ENCODE data around the gene SLC44A1. TPM values are rescaled to one million over a fixed set of nuclear protein-coding genes. Genes with fewer than 3 reads are reported as not detected.
A peak's percentile ranks its signal among the peaks of the same experiment; 100 is the strongest.

SLC44A1 gene
- polyA plus RNA-seq (2012; rRNA removed) = 4.5 and 5.9 TPM in 2 replicates
- polyA plus RNA-seq (2012; cell fraction: cytosol; rRNA removed) = 8.5 and 11.2 TPM in 2 replicates
- polyA plus RNA-seq (2012; cell fraction: nucleus; rRNA removed) = 1.6 and 3.9 TPM in 2 replicates

GRCh38 chr9:105244003-105244733, at the start of gene SLC44A1:
Gene SLC44A1 (plus strand): TSS chr9:105244651. CDS start chr9:105244869, 218 bp downstream.
- peak within 1 kb of the TSS; percentile 88 to 90 for H3K4me3 ChIP-seq (ENCODE audit: low read depth in 2 of 2, low read length in 1 of 2)
- H3K9me3 ChIP-seq = no peaks in the 10 kb centered on the region
- ChIA-PET CTCF (interaction anchor here (0.9 to 3.3 kb wide), 10 partner anchors 10 to 383 kb away, joined by 3 to 16 read pairs (median 3); no protein-coding TSS in a partner anchor), POLR2A (interaction anchor here (0.6 to 1.5 kb wide), 5 partner anchors 10 to 85 kb away, joined by 3 to 4 read pairs (median 4); no protein-coding TSS in a partner anchor)
- peak within 1 kb of the TSS; percentile 97 for H3K4me2 ChIP-seq
- H2AFZ ChIP-seq (ENCODE audit: low read depth) = peak within 1 kb of the TSS; percentile 94
- peak within 1 kb of the TSS; percentile 68 for H3K9ac ChIP-seq
- no peaks in the 10 kb centered on the region for H3K36me3 ChIP-seq (replicated peaks in 1 of 2; ENCODE audit: control insufficient read depth in 1 of 2, insufficient read depth in 2 of 2, low read length in 1 of 2)
- H3F3A ChIP-seq (replicated peaks; ENCODE audit: insufficient read depth) = peaks cover 18% of the 10 kb centered on the region
- peaks cover 3 to 11% of the 10 kb centered on the region in 2 experiments; a peak in 3 of 4 replicates for H3K4me1 ChIP-seq (ENCODE audit: control insufficient read depth in 1 of 2, insufficient read depth in 2 of 2, low read depth in 1 of 2, low read length in 1 of 2)
- peak; percentile 94 for DNase-seq
- no peaks in the 10 kb centered on the region for H3K27me3 ChIP-seq (ENCODE audit: insufficient read depth)
- WGBS (ENCODE audit: low lambda C conversion rate) = 29% methylated on average over 9 of the region's 63 CpGs
- no peaks in the 10 kb centered on the region for H3K9me2 ChIP-seq
- no peaks in the 10 kb centered on the region for H4K20me1 ChIP-seq (ENCODE audit: insufficient read depth)
- H3K79me2 ChIP-seq (ENCODE audit: insufficient read depth) = peaks cover 18% of the 10 kb centered on the region; the same call in 1 of the 2 replicates
- peak within 1 kb of the TSS; percentile 66 to 79 for H3K27ac ChIP-seq (ENCODE audit: low read depth in 2 of 2, low read length in 1 of 2)
- TF ChIP-seq EP300 (IDR thresholded peaks at IDR 0.05; ENCODE audit: borderline replicate concordance in 1 of 2, low read depth in 1 of 2, low read length in 1 of 2) (peak; percentile 19 to 64; a peak in 2 of 4 replicates), MXI1 (IDR thresholded peaks at IDR 0.05; ENCODE audit: low read depth, low read length) (peak; percentile 80), FOSL2 (IDR thresholded peaks at IDR 0.05; ENCODE audit: borderline replicate concordance, low read depth) (no peak), NFIC (IDR thresholded peaks at IDR 0.05; ENCODE audit: borderline replicate concordance) (peak; percentile 75; the same call in 1 of the 2 replicates), MEF2A (IDR thresholded peaks at IDR 0.05; ENCODE audit: borderline replicate concordance, low read depth) (peak; percentile 25; the same call in 1 of the 2 replicates), SMC3 (IDR thresholded peaks at IDR 0.05; ENCODE audit: low read depth, low read length) (no peak), POLR2AphosphoS5 (IDR thresholded peaks at IDR 0.05; ENCODE audit: low read depth, low read length) (peak; percentile 66; the same call in 1 of the 2 replicates), ELF1 (IDR thresholded peaks at IDR 0.05) (no peak; the same call in 1 of the 2 replicates), RCOR1 (IDR thresholded peaks at IDR 0.05; ENCODE audit: low read length) (peak; percentile 62; the same call in 1 of the 2 replicates), SIN3A (IDR thresholded peaks at IDR 0.05; ENCODE audit: borderline replicate concordance, low read depth, low read length) (peak; percentile 84; the same call in 1 of the 2 replicates), RFX5 (IDR thresholded peaks at IDR 0.05; ENCODE audit: low read length) (no peak), EZH2phosphoT487 (IDR thresholded peaks at IDR 0.05; ENCODE audit: borderline replicate concordance, low read depth) (no peak), FOXM1 (IDR thresholded peaks at IDR 0.05; ENCODE audit: low read depth) (no peak), CTCF (IDR thresholded peaks at IDR 0.05) (no peak), TCF12 (IDR thresholded peaks at IDR 0.05) (peak; percentile 52), GABPA (IDR thresholded peaks at IDR 0.05; ENCODE audit: low read depth) (peak; percentile 75), TAF1 (IDR thresholded peaks at IDR 0.05; ENCODE audit: borderline replicate concordance, low read depth, low read length) (peak; percentile 84), FOXJ3 (CRISPR knock-in tag; IDR thresholded peaks at IDR 0.05) (peak; percentile 89), REST (IDR thresholded peaks at IDR 0.05; ENCODE audit: low read depth, low read length) (no peak), IRF3 (IDR thresholded peaks at IDR 0.05; ENCODE audit: low read depth, low read length) (no peak; the same call in 1 of the 2 replicates)
- TF ChIP-seq, protein P1, sequence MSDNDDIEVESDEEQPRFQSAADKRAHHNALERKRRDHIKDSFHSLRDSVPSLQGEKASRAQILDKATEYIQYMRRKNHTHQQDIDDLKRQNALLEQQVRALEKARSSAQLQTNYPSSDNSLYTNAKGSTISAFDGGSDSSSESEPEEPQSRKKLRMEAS (IDR thresholded peaks at IDR 0.05; ENCODE audit: low read depth) = peak; percentile 97
- TF ChIP-seq, protein P2, sequence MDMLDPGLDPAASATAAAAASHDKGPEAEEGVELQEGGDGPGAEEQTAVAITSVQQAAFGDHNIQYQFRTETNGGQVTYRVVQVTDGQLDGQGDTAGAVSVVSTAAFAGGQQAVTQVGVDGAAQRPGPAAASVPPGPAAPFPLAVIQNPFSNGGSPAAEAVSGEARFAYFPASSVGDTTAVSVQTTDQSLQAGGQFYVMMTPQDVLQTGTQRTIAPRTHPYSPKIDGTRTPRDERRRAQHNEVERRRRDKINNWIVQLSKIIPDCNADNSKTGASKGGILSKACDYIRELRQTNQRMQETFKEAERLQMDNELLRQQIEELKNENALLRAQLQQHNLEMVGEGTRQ (IDR thresholded peaks at IDR 0.05; ENCODE audit: borderline replicate concordance, low read depth, low read length) = no peak
- TF ChIP-seq, protein P3, sequence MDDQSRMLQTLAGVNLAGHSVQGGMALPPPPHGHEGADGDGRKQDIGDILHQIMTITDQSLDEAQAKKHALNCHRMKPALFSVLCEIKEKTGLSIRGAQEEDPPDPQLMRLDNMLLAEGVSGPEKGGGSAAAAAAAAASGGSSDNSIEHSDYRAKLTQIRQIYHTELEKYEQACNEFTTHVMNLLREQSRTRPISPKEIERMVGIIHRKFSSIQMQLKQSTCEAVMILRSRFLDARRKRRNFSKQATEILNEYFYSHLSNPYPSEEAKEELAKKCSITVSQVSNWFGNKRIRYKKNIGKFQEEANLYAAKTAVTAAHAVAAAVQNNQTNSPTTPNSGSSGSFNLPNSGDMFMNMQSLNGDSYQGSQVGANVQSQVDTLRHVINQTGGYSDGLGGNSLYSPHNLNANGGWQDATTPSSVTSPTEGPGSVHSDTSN (IDR thresholded peaks at IDR 0.05) = peak; percentile 40
